ENCODE measurements around the gene GNB1L. TPM values are rescaled to one million over a fixed set of nuclear protein-coding genes. Genes with fewer than 3 reads are reported as not detected.

The GNB1L gene
- total and polyA plus RNA-seq, 9 of the 15 experiments (the other 6 are each of a cell fraction or from before 2014, with no cell fraction given), result 0.56 to 50.5 (median 10.2) TPM

GRCh38 chr22:19885841-19886592 is 31.3 kb upstream of the GNB1L start (continued):
- no peak for TF ChIP-seq MGA (IDR thresholded peaks at IDR 0.05)
- no peak for TF ChIP-seq RFX1 (IDR thresholded peaks at IDR 0.05)
- TF ChIP-seq TCF15 (CRISPR knock-in tag; IDR thresholded peaks at IDR 0.05), result 0 out of 2 replicates have a peak, but pooled peaks have one; percentile 42
- no peak for TF ChIP-seq ZNF639 (CRISPR knock-in tag; conservative IDR thresholded peaks at IDR 0.05 in 1 of 2, IDR thresholded peaks at IDR 0.05 in 1 of 2)
- no peak for TF ChIP-seq TBL1XR1 (IDR thresholded peaks at IDR 0.05; ENCODE audit: low read length in 2 of 2)
- 0 out of 2 replicates have a peak, but pooled peaks have one; percentile 15 for TF ChIP-seq ARID3B (CRISPR knock-in tag; IDR thresholded peaks at IDR 0.05; ENCODE audit: borderline replicate concordance)
- no peak for TF ChIP-seq ZC3H11A (IDR thresholded peaks at IDR 0.05; ENCODE audit: low read depth, low read length)
- TF ChIP-seq CREB1 (IDR thresholded peaks at IDR 0.05), result no peak
- no peak for TF ChIP-seq CREB1 (CRISPR knock-in tag; IDR thresholded peaks at IDR 0.05)
- no peak for TF ChIP-seq KDM2B (CRISPR knock-in tag; IDR thresholded peaks at IDR 0.05)
- TF ChIP-seq EP400 (IDR thresholded peaks at IDR 0.05), result no peak
